Activated T-helper 9 cell treated with anti-CD3 and anti-CD28 coated beads, Interleukin-2, amount 50 U/mL, for 16 hours (primary cell): ENCODE results near the gene SPON1.

Experiments used
- DNase-seq: peaks from one replicate; pipeline ENCODE4 v3.0.0-alpha.2; 2020; ENCODE audit warnings: low read depth

SPON1 gene

GRCh38 chr11:14189874-14190273, 227.4 kb downstream of the SPON1 start:
- DNase-seq = no peak

DNA sequence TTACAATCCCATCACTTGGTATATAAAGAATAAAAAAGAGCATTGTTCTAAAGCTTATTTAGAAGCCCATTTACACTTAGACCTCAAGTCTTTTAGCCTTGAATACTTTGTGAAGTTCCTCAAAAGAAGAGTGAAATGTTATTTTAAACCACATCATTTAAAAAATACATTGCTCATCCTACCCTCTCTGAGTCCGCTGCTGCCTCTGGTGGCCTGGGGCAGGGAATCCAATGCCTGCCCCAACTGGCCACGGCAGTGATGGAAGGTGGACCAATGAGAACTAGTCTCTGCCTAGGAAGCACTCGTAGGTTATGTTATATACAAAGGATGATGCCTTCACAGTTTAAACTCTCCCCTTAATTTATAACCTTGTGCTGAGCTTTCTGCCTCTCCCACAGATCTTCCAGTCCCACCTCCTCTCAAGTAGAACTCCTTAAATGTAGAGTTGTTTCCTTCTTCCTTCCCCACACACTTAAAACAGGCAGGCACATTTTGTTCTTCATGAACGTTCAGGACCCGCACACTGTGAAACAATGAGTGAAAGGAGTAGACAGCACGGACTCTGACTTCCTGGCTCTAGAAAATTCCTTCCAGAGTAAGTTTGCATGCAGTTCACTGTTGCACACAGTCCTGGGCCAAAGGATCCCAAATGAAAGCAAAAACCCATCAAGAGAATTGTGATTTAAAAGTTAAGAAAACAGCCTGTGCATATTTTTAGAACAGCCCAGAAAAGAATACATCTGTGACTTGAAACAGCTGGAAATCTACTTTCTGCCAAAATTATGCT, 228.7 kb downstream of the SPON1 start:
- no peak for DNase-seq

DNA sequence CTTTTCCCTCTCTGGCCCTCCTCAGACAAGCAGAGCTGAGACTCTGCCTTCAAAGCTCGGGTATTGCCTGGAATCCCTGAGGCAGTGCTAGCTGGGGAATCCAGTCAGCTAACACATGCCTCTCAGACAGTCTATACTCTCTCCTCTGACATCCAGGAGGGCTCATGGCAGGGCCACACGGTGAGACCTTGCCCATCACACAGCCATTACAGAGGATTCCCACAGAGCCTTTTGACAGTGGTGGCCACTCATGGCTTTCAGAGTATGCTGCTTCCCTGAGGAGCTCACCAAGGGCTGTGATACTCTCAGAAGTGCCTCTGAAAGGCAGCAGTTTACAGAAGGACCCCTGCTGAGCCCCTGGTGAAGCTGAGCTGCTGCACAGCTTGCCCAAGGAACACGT, 231.1 kb downstream of the SPON1 start:
- no peak for DNase-seq

DNA sequence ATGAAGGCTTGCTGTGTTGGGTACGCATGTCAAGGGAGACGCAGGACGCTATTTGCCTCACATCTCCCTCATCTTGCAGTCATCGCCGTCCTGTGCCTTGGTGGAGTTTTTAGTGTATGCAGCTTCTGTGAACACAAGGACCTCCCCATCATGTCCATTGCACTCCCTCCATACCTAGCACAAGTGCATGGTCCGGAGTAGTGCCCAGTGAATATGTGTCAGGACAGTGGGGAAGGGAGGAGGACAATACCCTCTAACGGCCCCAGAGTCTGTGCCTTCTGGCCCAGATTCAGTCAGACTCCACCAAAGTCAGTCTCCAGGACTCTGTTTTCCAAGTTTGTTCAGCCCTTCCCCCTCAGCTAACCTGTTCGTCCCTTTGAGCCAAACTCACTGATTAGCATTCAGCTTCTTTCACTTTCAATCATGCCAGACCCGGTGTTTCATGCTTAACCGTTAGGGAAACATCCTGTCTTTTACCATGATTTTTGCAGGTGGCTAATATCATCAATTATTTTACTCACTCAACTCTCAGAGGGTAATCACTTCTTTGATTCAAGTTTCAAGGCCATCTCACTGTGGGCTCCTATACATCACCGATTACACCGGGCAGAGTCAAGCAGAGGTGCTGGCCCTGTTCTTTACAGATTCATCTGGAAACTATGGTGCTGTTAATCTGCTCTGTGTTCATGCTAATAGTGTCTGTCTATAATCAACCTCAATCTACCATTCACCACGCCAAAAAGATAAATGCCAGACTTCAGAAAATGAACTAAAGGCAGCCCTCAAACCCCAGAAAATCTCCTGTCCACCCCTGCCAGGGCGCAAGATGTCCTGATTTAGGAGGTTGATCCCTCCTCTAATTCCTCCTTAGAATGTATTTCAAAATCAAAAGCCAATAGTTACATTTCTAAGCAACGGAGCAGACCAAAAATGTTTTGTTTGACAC, 240.0 kb downstream of the SPON1 start:
- DNase-seq = no peak

GRCh38 chr11:14203321-14203720, 240.8 kb downstream of the SPON1 start:
- no peak for DNase-seq

DNA sequence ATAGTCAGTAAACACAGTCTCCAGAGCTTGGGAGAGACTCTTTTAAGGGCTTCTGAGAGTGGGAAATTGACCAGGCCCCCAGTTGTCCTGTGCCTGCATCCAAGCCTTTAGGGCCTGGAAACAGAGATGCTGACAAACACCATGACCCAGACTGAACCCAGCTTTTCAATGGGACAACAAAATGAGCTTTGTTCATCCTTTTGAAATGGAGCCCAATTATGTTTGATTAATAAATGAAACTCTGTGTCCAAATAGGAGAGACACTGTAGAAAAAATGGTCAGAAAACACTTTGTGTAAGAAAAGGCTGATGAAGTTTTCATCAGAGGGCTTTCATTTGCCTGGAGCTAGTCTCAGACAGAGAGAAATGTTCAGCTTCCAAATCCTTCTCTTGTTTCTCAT, 250.5 kb downstream of the SPON1 start:
- DNase-seq = no peak

DNA sequence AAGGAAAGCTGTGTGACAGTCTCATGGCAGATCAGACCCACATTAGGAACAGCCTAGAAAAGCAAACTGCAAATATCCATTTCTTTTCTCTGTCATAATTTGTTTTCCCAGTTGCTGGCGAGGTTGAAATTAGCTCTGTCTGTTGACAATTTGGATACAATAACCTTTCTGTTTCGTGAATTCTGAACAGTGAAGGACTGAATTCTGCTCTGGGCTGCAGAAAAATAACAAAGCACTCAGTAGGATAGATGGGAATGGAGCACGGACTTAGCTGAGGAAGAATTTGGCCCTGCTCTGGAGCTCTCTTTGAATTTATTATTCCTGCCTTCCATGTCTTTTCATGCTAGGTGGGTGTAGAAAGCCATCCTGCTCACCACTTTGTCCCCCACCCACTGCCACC, 256.2 kb downstream of the SPON1 start:
- DNase-seq = no peak

DNA sequence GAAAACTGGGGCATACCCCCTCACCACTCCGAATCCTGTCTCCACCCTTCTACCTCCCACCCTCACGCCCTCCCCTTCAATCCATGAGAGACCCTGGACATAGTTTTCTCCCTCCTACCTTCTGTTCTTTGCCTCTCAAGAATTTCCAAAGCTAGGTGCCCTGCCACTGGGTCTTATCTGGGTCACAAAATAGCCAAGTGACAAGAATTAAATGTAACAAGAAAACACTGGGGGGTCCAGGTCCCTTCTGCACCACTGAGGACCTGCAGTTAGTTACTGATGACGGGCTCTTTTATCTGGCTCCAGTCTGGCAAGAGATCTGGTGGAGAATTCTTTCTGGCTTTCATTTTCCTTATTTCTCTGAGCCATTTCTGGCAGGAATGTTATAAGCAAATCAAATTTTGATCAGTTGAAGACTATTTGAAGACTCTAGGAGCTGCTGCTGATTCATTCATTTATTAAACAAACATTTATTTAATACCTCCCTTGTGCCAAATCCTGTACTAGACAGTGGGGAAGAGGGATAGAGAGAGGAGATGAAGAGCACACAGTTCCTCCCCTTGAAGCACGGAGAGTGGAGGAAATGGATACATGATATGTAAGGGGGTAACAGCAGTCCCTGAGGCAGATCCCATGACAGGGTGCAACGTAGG, 261.2 kb downstream of the SPON1 start:
- DNase-seq = no peak

- no peak for DNase-seq
Observed at GRCh38 chr11:14224395-14224794, 261.9 kb downstream of the SPON1 start.

DNA sequence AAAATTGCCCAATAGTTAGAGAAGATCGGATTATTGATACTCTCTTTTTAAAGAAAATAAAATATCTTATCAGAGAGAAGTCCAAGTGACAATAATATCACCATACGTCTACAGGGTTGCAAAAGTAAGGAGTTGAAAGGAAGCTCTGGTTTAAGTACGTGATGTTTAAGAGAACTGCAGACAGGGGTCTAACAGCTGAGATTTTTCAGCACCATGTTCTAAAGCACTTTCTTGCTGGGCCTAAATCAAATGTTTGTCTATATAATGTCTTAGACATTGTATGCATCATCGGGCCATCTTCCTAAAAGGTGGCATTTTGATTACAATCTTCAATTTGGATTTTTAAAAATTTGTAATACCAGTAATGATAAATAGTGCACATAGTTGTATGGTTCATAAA, 263.1 kb downstream of the SPON1 start:
- no peak for DNase-seq

- DNase-seq = no peak
Observed at GRCh38 chr11:14228356-14228755, 265.8 kb downstream of the SPON1 start.

- no peak for DNase-seq
Observed at GRCh38 chr11:14229472-14229871, 266.9 kb downstream of the SPON1 start.

DNA sequence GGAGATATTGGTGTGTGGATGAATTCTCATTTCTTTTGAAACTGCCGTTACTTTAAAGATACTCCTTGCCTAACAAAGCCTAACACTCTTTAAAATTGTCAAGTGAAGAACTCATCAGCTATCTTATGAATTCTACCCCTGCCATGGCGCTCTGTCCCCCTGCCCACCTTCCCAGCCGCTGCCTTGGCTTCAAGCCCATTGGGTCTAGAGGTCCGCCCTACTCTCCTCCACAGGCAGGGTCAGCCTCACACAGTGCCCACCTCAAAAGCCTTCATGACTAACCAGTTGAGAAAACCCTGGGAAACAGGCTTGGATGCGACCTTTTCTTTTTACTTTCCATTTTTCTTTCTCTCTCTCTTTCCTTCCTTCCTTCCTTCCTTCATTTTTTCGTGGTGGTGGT, 267.9 kb downstream of the SPON1 start:
- no peak for DNase-seq

DNA sequence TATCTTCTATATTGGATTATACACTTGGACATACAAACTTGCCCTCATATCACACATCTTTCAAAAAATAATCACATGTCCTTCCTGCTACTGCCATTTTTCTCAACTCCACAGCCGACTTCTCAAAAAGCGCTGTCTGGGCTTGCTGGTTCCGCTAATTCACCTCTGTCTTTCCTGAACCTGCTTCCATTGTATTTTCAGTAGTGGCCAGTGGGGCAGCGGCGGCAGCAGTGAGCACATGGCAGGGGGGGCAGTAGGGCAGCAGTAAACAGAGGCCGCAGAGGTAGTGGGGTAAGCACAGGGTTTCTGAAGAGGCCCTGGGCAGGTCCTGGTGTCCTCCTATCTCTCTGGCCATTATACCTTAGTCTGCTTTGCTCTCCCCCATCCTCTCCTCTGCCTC, 270.1 kb downstream of the SPON1 start:
- DNase-seq = no peak

GRCh38 chr11:14234446-14234845, 271.9 kb downstream of the SPON1 start:
- no peak for DNase-seq

DNA sequence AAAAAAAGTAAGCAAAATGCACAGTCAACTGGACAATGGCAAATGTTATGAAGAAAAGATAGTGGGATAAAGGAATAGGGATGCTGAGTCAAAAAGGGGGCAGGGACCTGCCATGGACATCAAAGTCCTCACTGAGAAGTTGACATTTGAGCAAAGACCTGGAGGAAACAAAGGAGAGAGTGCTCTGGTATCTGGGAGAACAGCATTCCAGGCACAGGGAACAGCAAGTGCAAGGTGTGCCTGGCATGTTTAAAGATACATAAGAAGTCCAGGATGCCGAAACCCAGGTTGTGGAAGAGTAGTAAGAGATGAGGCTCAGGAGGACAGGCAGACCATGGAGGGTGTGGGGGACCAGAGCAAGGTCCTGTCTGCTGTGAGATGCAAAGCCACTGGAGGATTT, 273.2 kb downstream of the SPON1 start:
- no peak for DNase-seq

DNA sequence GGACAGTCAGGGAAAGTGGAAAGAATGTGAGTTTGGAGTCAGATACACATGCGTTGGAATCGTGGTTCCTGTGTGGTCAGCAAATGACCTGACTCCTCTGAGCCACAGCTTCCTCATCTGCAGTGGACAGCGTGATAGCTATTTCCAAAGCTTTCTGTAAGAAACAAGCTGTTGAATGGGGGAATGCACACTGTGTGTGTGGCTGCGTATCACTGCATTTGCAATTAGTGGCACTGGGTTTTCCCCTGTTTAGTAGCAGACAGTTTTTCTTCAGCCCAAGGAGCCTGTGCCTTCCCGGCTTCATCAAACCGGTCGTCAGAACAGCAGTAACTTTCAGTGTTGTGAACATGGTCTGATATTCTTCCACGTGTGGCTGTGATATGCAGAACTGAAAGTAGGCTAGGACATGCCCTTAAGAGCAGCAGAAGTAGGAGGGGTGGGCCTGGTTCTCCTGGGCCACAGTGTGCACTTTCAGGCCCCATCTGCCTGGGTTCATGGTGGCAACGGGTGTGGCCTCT, 275.0 kb downstream of the SPON1 start:
- DNase-seq = no peak

- no peak for DNase-seq
Observed at GRCh38 chr11:14240221-14240620, 277.7 kb downstream of the SPON1 start.

GRCh38 chr11:14240951-14241350, 278.4 kb downstream of the SPON1 start:
- DNase-seq = no peak

GRCh38 chr11:14242187-14242586, 279.7 kb downstream of the SPON1 start:
- DNase-seq = no peak

DNA sequence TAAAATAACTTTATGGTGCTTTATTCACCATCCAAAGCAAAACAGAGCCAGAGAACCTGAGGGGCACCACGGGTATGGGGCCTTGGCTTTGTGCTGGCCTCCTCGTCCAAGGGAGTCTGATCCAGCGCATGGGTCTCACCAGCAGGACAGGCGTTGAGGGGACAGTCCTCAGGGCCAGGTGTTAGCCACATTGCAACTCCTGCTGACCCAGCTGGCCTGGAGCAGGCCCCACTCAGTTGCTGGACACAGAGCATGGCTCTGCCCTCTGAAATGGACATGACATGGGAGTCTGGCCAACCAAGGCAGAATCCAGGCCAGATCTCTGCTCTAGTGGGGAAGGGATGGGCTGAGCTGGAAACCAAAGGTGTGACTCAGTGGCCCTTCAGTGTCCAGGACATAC, 280.2 kb downstream of the SPON1 start:
- DNase-seq = no peak

DNA sequence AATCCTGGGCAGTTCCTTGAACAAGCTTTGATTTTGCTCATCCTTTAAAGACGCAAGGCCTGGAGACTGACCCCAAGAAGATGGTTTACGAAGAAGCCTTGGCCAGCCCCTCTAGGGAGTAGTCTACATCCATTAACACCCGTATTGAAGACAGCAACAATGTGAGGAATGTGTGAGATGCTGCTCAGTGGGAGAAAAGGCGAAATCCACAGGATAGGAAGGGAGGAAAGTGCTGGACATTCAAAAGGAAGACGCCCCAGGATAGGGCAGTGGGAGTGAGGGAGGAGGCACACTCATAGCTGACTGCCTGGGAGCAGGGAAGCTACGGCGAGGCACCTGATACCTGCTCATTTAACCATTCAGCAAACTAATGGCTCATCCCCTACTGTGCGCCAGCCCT, 282.4 kb downstream of the SPON1 start:
- DNase-seq = no peak

GRCh38 chr11:14245444-14245843, 282.9 kb downstream of the SPON1 start:
- DNase-seq = no peak
